GM13976 (cell line): ENCODE data around the gene UCHL1.
"Not testable (repeated sequence)": the region's sequence is repeated elsewhere in the genome, so short reads cannot be mapped to it uniquely, and the experiment has no call there.

Source experiments
- DNase-seq: peaks from one replicate; pipeline ENCODE4 v3.0.0; 2012; ENCODE audit warnings: low spot score
- in situ Hi-C: fragments of 300-500 bp; cut with MboI; formaldehyde crosslinking; loops from one replicate; pipeline ENCODE4 v1.12.0; 2022; ENCODE audit warnings: low sequenced_read_pairs, mixed read lengths, inconsistent platforms; ENCODE audit not compliant: unreplicated experiment
- TF ChIP-seq, protein P1 (sequence below): IDR thresholded peaks from 2 replicates; pipeline ENCODE4 v1.5.1; 2012; ENCODE audit warnings: borderline replicate concordance, mild to moderate bottlenecking; ENCODE audit not compliant: insufficient read depth; ENCODE audit errors: extremely low read depth, missing control alignments, control extremely low read depth

Gene UCHL1

DNA sequence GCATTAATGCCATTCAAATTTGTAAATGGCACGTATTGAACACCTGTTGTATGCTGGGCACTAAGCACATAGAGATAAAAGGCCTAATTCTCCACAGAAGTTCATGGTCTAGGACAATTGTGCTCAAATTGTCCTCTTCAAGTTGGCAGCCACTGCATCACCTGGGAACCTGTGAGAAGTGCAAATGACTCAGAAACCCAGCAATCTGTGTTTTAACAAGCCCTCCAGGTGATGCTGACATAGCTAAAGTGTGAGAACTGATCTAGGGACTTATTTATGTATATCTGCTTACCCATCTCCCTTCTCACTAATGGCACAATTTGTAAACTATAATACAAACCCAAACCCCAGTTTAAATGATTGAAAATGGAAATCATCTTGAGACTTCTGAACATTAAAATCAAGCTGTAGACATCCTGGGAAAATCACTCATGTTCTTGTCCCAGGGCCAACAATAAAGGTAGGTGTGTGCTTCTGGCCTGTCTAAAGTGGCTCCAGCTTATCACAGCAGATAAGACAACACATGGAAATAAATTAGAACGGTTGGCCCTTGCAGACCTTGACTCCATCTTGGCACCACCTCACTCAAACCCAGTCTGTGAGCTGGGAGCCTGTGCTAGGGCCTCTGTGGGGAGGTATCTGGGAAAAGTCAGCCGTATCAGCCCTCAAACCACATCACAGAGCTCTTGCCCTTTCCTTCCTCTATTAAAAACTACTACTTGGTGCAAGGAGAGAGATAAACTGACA is 46.8 kb downstream of the UCHL1 start:
- no peak for DNase-seq
- TF ChIP-seq, protein P1, sequence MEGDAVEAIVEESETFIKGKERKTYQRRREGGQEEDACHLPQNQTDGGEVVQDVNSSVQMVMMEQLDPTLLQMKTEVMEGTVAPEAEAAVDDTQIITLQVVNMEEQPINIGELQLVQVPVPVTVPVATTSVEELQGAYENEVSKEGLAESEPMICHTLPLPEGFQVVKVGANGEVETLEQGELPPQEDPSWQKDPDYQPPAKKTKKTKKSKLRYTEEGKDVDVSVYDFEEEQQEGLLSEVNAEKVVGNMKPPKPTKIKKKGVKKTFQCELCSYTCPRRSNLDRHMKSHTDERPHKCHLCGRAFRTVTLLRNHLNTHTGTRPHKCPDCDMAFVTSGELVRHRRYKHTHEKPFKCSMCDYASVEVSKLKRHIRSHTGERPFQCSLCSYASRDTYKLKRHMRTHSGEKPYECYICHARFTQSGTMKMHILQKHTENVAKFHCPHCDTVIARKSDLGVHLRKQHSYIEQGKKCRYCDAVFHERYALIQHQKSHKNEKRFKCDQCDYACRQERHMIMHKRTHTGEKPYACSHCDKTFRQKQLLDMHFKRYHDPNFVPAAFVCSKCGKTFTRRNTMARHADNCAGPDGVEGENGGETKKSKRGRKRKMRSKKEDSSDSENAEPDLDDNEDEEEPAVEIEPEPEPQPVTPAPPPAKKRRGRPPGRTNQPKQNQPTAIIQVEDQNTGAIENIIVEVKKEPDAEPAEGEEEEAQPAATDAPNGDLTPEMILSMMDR: no peak
- in situ Hi-C loops: no loop called here

DNA sequence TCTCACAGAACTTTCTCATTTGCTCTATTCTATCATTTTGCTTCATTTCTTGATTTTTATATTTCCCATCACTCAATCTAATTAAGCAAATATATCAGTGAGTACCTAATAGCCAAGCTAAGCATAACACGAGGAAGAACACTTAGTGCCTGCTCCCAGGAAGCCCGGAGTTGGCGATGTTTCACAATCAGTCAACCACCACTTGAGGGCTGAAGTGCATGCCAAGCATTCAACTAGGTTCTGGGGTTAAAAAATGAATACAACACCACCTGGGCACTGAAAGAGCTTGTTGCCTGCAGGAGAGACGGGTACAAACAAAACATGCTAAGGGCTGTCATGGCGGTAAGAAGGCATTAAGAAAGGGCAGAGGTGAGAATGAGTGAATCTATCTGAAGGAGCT is 47.5 kb downstream of the UCHL1 start:
- in situ Hi-C loops: no loop called here
- no peak for DNase-seq
- TF ChIP-seq, protein P1: no peak

DNA sequence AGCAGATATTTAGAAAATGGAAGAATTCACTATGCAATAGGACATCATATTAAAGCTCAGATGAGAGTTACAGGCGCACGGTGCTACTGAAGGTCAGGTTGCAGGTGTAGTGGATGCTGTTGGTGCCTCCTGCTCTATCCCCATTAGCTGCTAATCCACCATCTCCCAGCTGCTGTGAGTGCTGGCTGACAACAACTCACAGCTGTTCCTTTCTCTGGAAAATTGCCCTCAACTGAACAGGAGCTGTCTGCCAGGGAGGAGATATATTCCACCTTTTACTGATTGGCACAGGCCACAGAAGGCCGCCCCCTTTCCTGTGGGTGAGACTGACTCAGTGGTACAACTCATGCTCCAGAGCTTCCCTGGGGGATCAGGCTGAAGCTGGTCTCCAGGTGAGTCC is 48.7 kb downstream of the UCHL1 start:
- TF ChIP-seq, protein P1: no peak
- in situ Hi-C loops: no loop called here

DNA sequence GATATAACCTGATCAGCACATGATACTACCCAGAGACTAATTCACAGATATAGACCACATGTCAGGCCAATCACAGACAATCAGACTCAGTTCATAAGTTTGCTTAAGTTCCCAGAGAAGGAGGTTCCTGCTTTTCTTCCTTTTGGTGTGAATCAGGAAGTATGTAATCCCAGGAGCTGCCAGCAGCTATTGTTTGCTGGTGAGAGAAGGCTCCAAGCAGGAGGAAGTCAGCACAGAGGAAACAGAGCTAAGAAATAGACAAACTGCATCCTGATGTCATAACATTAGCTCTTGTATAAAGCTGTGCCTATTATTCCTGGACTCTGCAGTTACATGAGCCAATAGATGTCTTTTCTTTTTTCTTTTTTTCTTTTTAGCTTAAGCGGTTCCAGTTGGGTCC is 50.9 kb downstream of the UCHL1 start:
- TF ChIP-seq, protein P1: no peak
- in situ Hi-C loops: no loop called here
- no peak for DNase-seq

More for the DNA sequence above, 48.7 kb downstream of the UCHL1 start:
- DNase-seq: no peak

DNA sequence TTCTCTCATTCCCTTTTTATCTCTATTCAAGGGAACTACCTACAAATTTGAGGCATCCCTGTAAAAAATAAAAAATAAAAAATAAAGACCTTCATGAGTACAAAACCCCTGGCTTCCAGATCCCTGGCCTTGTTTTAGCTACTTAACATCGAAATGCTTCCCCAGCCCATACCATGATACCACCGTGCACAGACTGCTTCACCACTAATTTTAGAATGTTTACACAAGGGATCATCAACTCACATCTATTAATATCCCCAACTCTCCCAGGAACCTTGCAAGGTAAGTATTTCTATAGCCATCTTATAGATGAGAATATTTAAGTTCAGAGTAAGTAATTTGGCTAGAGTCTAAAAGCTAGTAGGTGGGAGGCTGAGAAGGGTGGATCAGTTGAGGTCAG is 51.7 kb downstream of the UCHL1 start:
- TF ChIP-seq, protein P1: no peak
- DNase-seq: no peak
- in situ Hi-C loops: no loop called here

DNA sequence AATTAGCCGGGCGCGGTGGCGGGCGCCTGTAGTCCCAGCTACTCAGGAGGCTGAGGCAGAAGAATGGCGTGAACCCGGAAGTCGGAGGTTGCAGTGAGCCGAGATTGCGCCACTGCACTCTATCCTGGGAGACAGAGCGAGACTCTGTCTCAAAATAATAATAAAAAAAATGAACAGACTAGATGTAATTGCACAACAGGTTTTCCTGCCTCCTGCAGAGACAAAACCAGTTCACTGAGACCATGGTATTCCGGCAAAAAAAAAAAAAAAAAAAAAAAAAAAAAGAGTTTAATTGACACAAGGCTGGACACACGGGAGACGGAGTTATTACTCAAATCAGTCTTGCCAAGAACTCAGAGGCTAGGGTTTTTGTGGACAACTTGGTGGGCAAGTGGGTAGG is 58.7 kb downstream of the UCHL1 start:
- in situ Hi-C loops, DNase-seq: not testable (repeated sequence)

DNA sequence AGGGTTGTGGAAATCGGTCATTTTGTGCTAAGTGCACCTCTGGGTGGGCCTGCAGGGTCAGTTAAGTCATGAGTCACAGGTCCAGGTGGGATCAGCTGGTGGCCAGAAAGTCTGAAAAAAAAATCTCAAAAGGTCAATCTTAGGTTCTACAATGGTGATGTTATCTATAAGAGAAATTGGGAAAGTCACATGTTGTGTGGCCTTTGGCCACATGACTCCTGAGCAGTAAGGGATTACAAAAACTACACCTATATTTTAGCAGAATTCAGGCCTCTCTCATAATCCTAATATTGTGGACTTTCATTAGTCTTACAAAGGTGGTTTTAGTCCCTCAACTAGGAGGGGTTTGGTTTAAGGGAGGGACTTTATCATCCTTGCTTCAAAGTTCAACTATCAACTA is 59.1 kb downstream of the UCHL1 start:
- DNase-seq: no peak
- in situ Hi-C loops: no loop called here
- TF ChIP-seq, protein P1: no peak
